GM10847 (cell line): Measurements from ENCODE around the gene NUBP2.

Experiments used
- POLR2A ChIP-seq: IDR thresholded peaks from 2 replicates; pipeline ENCODE4 v1.6.1; 2011; ENCODE audit not compliant: insufficient read length; ENCODE audit errors: extremely low read depth

NUBP2 gene

DNA sequence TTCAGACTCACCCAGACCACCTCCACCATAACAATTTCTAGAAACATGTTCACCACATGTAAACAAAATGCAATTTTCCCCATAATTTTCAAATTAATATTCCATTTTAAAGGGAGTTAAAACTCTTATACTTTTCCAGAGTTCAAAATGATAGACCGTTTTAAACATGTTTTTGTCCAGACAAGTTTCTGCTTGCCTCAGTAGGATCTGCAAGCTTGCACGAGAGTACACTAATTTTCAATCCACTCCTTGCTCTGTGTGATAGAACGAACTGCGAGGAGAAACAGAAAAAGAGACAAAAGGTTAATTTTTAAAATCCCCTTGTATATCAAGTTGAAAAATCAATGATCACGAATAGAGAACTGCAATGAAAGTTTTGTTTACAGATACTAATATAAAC is 51.3 kb downstream of the NUBP2 start:
- no peak for TF ChIP-seq POLR2A
